Measurements from ENCODE around the gene CAPRIN1. TPM values are rescaled to one million over a fixed set of nuclear protein-coding genes. Genes with fewer than 3 reads are reported as not detected.

CAPRIN1 gene
- total RNA-seq, 1 experiment from 2014 or later, result 301 TPM

- TF ChIP-seq CTCF (conservative IDR thresholded peaks at IDR 0.05), result no peak
- Histone ChIP-seq H3K23me2 (ENCODE audit: insufficient read length, low read depth, low read length, poor library complexity, severe bottlenecking) (no peaks in the 10 kb centered on the region), H2BK20ac (ENCODE audit: low read depth, low read length, poor library complexity, severe bottlenecking) (no peak overlapping the region), H3K27ac (ENCODE audit: insufficient read length, low read depth, low read length) (peak overlapping the region; percentile 48), H3K9me3 (ENCODE audit: control insufficient read depth, low read depth, low read length) (no peaks in the 10 kb centered on the region), H4K20me1 (ENCODE audit: control insufficient read depth, insufficient read depth, insufficient read length) (no peaks in the 10 kb centered on the region), H2AFZ (ENCODE audit: low read length) (no peak overlapping the region), H4K5ac (ENCODE audit: insufficient read length, low read depth, low read length) (no peak overlapping the region), H2BK120ac (ENCODE audit: low read depth, low read length, poor library complexity, severe bottlenecking) (no peak overlapping the region), H3T11ph (ENCODE audit: low read length) (no peak overlapping the region), H3K4ac (ENCODE audit: low read depth, low read length) (no peak overlapping the region), H4K91ac (ENCODE audit: insufficient read length, low read depth, low read length) (no peak overlapping the region), H3K27me3 (ENCODE audit: insufficient read depth, low read length) (no peaks in the 10 kb centered on the region), H2BK15ac (ENCODE audit: low read depth, low read length) (no peak overlapping the region), H2AK5ac (ENCODE audit: insufficient read length, low read length) (no peak overlapping the region), H3K79me2 (ENCODE audit: insufficient read depth, low read length) (peaks cover 32% of the 10 kb centered on the region; the same call in 1 of the 2 replicates), H3K18ac (ENCODE audit: insufficient read length, low read depth, low read length) (no peak overlapping the region), H3K4me2 (ENCODE audit: insufficient read depth, insufficient read length, low read length) (peak overlapping the region; percentile 79), H3K9ac (ENCODE audit: extremely low read depth, insufficient read length, low read length) (peak overlapping the region; percentile 44), H3K23ac (ENCODE audit: insufficient read length, low read depth, low read length) (no peak overlapping the region), H4K8ac (replicated peaks; ENCODE audit: insufficient read length, low read depth, low read length) (no peak overlapping the region), H3K14ac (ENCODE audit: insufficient read depth, low read length) (no peak overlapping the region), H3K79me1 (ENCODE audit: insufficient read depth, low read depth, low read length, poor library complexity, severe bottlenecking) (no peaks in the 10 kb centered on the region), H3K56ac (ENCODE audit: insufficient read length, low read depth, low read length) (no peak overlapping the region), H3K4me1 (ENCODE audit: insufficient read depth, low read length) (peaks cover 2% of the 10 kb centered on the region; the same call in 1 of the 2 replicates), H2BK12ac (ENCODE audit: insufficient read length, low read depth, low read length) (no peak overlapping the region), H2BK5ac (ENCODE audit: insufficient read length, low read length) (no peak overlapping the region)
- WGBS (ENCODE audit: extremely low coverage, insufficient read length, low lambda C conversion rate), result no CpG with 5 or more reads among the region's 14 CpGs
- no peak for DNase-seq
- Mint-ChIP-seq H3K9me3 (peaks cover 5 to 6% of the 10 kb centered on the region in 2 experiments; a peak in 4 of 5 replicates), H3K27me3 (ENCODE audit: low read depth) (no peaks in the 10 kb centered on the region; the same call in none of the 2 replicates), H3K36me3 (ENCODE audit: insufficient read depth in 1 of 3, low read depth in 3 of 3) (peaks cover 16 to 32% (median 23%) of the 10 kb centered on the region in 3 experiments; a peak in 6 of 7 replicates), H3K27ac (peak overlapping the region; percentile 88 to 94 (median 90)), H3K4me3 (peak overlapping the region; percentile 72 to 73), H3K4me1 (peaks cover 16 to 26% of the 10 kb centered on the region in 2 experiments)
These were observed 766 bp upstream of the CAPRIN1 start for GRCh38 chr11:34050581-34051348.
